Measurements from ENCODE around the gene DNAH14. TPM values are rescaled to one million over a fixed set of nuclear protein-coding genes. Genes with fewer than 3 reads are reported as not detected.

DNAH14 gene
- total RNA-seq, 1 experiment from 2014 or later: 39.7 TPM

DNA sequence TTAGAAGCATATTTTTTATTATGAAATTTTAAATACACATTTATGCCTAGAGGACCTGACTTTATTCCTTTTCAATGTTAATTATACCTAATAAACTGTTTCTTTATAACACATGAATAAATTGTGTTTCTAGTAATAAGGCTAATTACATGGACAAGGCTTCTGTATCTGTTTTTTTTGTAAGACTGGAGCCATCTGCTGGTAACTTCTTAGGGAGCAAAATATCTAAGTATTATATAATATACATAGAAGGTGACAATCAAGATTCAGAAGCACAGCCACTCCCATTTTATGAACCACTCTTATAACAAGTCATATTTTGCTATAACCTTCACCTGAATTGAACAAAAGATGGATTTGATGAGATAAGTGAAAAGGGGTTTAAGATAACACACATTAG lies 414.1 kb downstream of the DNAH14 start:
- Histone ChIP-seq H3K18ac (ENCODE audit: insufficient read length, low read depth, low read length) (no peak overlapping the region), H4K5ac (ENCODE audit: insufficient read length, low read depth, low read length) (no peak overlapping the region), H2AK5ac (ENCODE audit: insufficient read length, low read length) (no peak overlapping the region), H3K4me1 (ENCODE audit: insufficient read depth, low read length) (no peaks in the 10 kb centered on the region), H3K9ac (ENCODE audit: extremely low read depth, insufficient read length, low read length) (no peak overlapping the region), H3K27ac (ENCODE audit: insufficient read length, low read depth, low read length) (no peak overlapping the region), H2BK5ac (ENCODE audit: insufficient read length, low read length) (no peak overlapping the region), H3K14ac (ENCODE audit: insufficient read depth, low read length) (no peak overlapping the region), H3K56ac (ENCODE audit: insufficient read length, low read depth, low read length) (no peak overlapping the region), H3K79me2 (ENCODE audit: insufficient read depth, low read length) (no peaks in the 10 kb centered on the region), H3K4ac (ENCODE audit: low read depth, low read length) (no peak overlapping the region), H2BK15ac (ENCODE audit: low read depth, low read length) (no peak overlapping the region), H4K20me1 (ENCODE audit: control insufficient read depth, insufficient read depth, insufficient read length) (no peaks in the 10 kb centered on the region), H2BK20ac (ENCODE audit: low read depth, low read length, poor library complexity, severe bottlenecking) (no peak overlapping the region), H3K23me2 (ENCODE audit: insufficient read length, low read depth, low read length, poor library complexity, severe bottlenecking) (no peaks in the 10 kb centered on the region), H3T11ph (ENCODE audit: low read length) (no peak overlapping the region), H2AFZ (ENCODE audit: low read length) (no peak overlapping the region), H3K4me2 (ENCODE audit: insufficient read depth, insufficient read length, low read length) (no peak overlapping the region), H2BK120ac (ENCODE audit: low read depth, low read length, poor library complexity, severe bottlenecking) (no peak overlapping the region), H4K8ac (replicated peaks; ENCODE audit: insufficient read length, low read depth, low read length) (no peak overlapping the region), H3K27me3 (ENCODE audit: insufficient read depth, low read length) (no peaks in the 10 kb centered on the region), H3K23ac (ENCODE audit: insufficient read length, low read depth, low read length) (no peak overlapping the region), H3K79me1 (ENCODE audit: insufficient read depth, low read depth, low read length, poor library complexity, severe bottlenecking) (no peaks in the 10 kb centered on the region), H4K91ac (ENCODE audit: insufficient read length, low read depth, low read length) (no peak overlapping the region), H3K9me3 (ENCODE audit: control insufficient read depth, low read depth, low read length) (no peaks in the 10 kb centered on the region), H2BK12ac (ENCODE audit: insufficient read length, low read depth, low read length) (no peak overlapping the region)
- Mint-ChIP-seq H3K9me3 (no peaks in the 10 kb centered on the region), H3K36me3 (ENCODE audit: insufficient read depth in 1 of 3, low read depth in 3 of 3) (no peaks in the 10 kb centered on the region), H3K27me3 (ENCODE audit: low read depth) (no peaks in the 10 kb centered on the region; the same call in 1 of the 2 replicates), H3K27ac (no peak overlapping the region), H3K4me3 (no peak overlapping the region), H3K4me1 (0 out of 4 replicates have a peak, but pooled peaks cover 0 to 2% of the 10 kb centered on the region in 2 experiments)
- DNase-seq: no peak
- TF ChIP-seq, protein P1, sequence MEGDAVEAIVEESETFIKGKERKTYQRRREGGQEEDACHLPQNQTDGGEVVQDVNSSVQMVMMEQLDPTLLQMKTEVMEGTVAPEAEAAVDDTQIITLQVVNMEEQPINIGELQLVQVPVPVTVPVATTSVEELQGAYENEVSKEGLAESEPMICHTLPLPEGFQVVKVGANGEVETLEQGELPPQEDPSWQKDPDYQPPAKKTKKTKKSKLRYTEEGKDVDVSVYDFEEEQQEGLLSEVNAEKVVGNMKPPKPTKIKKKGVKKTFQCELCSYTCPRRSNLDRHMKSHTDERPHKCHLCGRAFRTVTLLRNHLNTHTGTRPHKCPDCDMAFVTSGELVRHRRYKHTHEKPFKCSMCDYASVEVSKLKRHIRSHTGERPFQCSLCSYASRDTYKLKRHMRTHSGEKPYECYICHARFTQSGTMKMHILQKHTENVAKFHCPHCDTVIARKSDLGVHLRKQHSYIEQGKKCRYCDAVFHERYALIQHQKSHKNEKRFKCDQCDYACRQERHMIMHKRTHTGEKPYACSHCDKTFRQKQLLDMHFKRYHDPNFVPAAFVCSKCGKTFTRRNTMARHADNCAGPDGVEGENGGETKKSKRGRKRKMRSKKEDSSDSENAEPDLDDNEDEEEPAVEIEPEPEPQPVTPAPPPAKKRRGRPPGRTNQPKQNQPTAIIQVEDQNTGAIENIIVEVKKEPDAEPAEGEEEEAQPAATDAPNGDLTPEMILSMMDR (conservative IDR thresholded peaks at IDR 0.05): peak; percentile 42; the same call in 2 of the 3 replicates
